ENCODE data around the gene SULT1A2.
"Not testable (repeated sequence)": the region's sequence is repeated elsewhere in the genome, so short reads cannot be mapped to it uniquely, and the experiment has no call there.

Gene SULT1A2

DNA sequence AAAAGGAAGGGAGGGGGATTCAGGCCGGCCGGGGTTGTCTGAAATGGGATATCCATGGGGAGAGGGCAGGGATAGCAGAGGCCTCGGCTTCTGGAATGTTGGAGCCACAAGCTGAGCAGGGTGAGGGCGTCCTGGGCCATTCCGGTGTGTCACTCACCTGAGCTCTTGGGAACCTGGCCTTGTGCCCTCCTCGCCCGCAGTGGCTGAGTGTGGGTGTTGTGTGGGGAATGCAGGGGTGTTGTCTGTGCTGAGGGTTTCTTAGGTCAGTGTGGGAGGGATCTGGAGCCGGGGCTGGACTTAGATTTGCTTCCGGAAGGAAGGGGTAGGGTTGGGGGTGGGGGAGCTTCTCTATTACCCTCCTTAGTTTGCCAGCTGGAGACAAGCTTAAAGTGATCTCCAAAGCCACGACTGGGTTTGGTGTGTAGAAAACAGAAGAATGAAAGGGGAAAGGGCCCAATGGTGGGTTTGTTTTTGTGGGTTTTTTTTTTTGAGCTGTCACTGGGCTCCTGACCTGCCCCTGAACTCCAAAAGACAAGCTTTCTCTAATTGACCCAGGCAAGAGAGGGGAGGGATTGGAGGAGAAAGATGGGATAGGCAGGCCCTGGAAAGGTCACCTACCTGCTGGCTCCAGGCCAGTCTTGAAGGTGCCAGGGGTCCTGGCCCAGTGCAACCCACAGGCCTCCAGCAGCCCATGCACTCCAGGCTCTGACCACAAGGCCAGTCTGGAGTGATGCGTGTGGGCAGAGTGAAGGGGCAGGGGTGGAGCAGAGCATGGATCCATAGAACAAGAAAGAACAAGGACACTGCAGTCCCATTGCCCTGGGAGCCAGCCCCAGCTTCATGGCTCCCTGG lies at the start of gene SULT1A2:
Gene SULT1A2, minus strand, starts transcription at position 211 of the 852 bp plus-strand sequence. CDS start 1,120 bp downstream, outside the sequence.
- DNase-seq (ENCODE audit: low read depth in 2 of 2): no peak

DNA sequence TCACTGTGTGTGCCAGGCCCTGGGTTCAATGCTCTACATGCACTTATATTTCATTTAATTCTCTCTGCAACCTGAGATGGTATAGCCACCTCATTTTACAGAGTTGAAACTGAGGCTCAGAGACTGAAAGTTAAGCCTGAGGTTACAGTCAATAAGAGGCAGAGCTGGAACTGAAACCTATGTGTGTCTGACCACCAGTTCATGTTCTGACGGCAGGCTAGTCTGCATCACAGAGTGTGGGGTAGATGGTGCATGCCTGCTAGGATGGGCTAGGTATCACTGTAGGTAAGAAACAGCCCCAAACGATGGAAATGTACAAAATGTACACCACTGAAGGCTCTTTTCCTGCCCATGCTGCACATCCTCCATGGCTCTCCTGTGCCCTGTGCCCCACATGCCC lies 43.1 kb upstream of the SULT1A2 start:
- not testable (repeated sequence) for DNase-seq (ENCODE audit: low read depth in 2 of 2)

DNA sequence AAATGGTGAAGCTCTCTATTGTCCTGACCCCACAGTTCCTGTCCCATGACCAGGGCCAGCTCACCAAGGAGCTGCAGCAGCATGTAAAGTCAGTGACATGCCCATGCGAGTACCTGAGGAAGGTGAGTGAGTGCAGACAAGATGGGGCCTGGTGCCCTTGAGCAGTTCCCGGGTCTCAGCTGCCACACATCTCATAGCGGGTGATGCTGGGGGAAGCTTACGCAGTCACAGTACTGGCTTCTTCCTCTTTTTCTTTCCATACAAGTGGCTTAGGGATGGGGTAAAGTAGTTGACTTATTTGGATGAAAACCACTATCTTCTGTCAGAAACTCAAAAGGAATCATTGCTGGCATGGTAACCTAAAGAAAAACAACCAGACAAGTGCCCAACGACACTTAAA lies 41.5 kb upstream of the SULT1A2 start:
- not testable (repeated sequence) for DNase-seq (ENCODE audit: low read depth in 2 of 2)

DNA sequence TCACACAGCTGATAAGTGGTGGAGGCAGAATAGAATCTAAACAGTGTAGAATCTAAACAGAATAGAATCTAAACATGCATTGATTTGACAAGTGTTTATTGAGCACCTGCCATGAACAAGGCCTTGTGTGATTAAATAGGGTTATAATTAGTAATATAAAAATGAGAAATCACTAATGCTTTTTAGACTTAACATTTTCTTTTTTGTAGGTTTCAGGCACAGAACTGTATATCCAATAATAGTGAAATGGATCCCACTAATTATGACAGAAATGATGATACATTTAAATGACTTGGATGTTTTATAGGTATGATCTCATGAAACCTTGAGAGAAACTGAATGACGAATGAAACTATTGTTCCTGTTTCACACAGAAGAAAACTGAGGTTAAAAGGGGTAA lies 40.9 kb upstream of the SULT1A2 start, which contains the start of gene NPIPB8:
Gene NPIPB8, plus strand, starts transcription at position 301 of the 400 bp plus-strand sequence. CDS start 296 bp downstream, outside the sequence.
- not testable (repeated sequence) for DNase-seq (ENCODE audit: low read depth in 2 of 2)

DNA sequence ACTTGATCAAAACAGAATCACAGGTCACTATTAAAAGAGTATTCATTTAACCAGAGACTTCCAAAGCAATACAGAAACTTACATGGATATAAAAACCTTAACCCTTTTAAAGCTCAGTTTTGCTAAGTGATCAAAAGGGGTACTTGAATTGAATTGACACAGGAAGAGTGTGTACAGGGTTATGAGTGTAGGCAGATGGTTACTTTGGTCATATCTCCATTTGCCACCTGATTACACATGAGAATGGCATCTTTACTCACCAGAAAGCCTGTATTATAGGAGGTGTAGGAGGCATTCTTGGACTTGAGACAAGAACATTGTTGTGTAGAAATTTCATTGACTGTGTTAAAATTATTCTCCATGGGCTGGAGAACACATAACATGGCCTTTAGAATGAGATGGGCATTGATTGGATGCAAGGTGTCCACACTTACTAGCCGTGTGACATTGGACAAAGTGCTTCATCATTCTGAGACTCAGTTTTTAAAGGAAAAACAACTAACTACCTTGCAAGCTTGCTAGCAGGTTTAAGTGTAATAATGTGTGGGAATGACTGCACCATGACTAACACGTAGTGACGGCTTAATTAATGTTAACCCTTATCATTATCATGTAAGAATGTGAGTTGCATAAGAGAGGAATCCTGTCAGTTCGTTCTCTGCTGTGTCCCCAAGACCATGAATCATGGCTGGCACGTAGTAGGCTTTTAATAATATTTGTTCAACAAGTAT lies 39.4 kb upstream of the SULT1A2 start:
- DNase-seq (ENCODE audit: low read depth in 2 of 2): not testable (repeated sequence)

DNA sequence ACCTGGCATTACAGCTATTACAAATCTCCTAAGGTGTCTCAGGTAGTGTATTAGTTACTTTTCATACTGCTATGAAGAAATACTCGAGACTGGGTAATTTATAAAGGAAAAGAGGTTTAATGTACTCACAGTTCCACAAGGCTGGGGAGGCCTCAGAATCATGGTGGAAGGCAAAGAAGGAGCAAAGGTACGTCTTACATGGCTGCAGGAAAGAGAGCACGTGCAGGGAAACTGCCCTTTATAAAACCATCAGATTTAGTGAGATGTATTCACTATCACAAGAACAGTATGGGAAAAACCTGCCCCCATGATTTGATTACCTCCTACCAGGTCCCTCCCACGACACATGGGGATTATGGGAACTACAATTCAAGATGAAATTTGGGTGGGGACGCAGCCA lies 34.1 kb upstream of the SULT1A2 start:
- DNase-seq (ENCODE audit: low read depth in 2 of 2): not testable (repeated sequence)

DNA sequence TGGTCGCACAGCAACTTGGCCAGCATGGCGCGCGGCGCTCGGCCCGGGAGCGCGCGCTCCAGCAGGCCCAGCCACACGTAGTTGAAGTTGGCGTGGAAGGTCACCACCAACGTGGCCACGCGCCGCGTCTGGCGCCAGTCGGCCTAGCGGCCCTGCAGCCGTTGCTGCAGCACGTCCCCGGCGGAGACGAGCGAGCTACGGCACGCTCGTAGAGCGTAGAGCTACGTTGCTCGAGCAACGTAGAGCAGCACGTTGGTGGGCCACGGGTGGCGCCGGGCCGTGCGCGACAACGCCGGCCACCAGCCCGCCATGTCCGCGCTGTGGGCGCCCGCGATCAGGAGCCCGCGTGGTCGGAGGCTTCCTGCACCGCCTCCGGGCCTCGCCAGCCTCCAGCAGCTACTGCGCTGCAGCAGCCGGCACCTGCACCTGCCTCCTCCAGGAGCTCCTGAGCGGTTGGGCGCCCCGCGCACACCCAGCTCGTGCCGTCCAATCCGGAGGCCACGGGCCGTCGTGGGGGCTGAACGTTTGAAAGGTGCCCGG lies 26.4 kb upstream of the SULT1A2 start:
- DNase-seq (ENCODE audit: low read depth in 2 of 2): peak; percentile 52 to 57

DNA sequence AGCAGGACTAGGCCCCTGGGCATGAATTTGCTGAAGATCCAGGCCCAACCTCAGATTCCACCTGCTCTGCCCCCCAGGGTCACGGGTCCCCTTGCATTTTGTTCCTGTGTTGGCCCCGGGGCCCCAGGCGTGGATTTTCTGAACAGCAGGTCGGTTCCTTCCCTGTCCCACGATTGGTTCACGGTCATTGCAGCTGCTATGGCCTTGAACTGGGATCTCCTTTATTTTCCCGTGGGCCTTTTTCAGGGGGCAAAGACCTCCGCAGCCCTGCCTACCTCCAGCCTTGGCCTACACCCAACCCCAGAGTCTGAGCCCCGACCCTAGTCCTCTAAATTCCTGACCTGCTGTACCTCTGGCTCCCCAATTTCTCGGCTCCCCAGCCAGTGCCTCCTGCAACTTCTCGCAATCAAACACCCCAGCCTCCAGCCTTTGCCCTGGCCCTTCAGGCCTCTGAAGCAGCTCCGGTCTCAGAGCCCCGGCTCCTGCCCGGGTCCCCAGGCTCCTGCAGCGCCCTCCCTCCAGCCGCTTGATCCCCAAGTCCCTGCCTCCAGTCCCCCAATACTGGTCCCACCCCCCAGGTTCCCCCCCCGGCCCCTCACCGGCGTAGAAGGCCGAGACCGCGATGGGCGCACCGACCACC lies 25.8 kb upstream of the SULT1A2 start:
- DNase-seq (ENCODE audit: low read depth in 2 of 2): peak in 1 of 2 donors; percentile 3

DNA sequence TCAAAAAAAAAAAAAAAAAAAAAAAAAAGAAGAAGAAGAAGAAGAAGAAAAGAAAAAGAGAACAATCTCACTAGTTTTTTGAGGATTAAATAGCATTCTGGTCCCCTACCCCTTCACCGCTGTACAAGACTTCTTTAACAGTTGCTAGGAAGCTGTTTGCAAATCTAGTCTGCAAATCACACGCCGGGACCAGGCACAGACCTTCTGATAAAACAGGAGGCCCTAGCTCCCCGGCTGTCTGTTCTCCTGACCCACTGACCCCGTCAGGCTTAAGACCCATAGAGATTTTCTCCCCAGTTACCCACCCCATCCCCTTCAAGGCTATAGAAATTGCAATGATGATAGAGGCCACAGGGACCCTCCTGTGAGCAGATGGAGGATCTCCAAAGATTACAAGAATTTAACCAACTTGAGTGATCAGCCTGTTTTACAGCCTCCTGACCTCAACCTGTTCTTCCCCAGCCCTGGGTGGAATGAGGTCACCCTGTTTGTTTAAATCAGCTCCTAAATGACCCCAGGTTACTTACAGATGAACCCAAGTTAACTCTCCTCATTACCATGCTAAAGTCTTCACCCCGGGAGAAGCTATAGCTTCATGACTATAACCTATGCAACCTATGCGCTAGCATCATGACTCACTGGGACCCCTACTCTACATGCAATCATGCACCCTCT lies 24.8 kb upstream of the SULT1A2 start:
- DNase-seq (ENCODE audit: low read depth in 2 of 2): no peak

DNA sequence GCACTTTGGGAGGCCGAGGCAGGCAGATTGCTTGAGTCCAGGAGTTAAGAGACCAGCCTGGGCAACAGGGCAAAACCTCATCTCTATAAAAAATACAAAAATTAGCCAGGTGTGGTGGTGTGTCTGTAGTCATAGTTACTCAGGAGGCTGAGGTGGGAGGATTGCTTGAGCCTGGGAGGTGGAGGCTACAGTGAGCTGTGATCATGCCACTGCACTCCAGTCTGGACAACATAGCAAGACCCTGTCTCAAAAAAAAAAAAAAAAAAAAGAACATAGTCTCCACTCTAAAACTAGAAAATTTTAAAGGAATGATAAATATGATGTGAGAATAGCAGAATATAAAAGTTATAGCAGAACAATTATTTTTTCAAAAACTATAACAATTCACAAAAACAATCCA lies 23.5 kb upstream of the SULT1A2 start:
- not testable (repeated sequence) for DNase-seq (ENCODE audit: low read depth in 2 of 2)

DNA sequence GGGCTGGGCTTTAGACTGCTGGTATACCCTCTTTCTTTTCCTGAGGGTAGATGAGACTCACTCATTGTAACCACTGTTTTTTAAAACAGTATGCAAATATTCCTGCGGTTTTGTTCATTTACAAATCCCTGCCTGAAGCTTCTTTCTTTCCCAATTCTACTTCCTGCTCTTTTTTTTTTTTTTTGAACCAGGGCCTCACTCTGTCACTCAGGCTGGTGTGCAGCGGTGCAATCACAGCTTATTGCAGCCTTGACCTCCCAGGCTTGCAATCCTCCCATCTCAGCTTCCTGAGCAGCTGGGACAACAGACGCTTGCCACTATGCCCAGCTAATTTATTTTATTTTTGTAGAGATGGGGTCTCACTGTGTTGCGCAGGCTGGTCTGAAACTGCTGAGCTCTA lies 21.0 kb upstream of the SULT1A2 start:
- no peak for DNase-seq (ENCODE audit: low read depth in 2 of 2)

DNA sequence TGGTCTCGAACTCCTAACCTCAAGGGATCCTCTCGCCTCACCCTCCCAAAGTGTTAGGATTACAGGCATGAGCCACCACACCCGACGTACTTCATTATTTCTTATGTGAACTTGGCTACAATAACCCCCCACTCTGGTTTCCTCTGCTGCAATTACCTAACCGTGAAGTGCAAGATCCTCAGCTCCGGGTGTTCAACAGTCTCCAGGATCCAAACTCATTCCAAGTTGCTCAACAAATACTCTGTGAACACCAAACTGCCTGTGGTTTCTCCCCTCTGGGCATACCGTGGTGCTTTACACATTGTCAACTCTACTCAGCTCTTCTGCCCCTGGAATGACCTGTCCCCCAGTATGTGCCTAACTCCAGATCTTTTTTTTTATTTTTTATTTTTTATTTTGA lies 19.8 kb upstream of the SULT1A2 start:
- no peak for DNase-seq (ENCODE audit: low read depth in 2 of 2)

DNA sequence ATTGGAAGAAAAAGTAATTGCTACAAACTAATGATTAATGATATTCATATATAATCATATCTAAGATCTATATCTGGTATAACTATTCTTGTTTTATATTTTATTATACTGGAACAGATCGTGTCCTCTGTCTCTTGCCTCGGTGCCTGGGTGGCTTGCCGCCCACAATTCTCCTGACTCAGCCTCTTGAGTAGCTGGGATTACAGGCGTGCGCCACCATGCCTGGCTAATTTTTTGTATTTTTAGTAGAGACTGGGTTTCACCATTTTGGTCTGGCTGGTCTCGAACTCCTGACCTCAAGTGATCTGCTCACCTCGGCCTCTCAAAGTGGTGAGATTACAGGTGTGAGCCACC lies 19.4 kb upstream of the SULT1A2 start:
- DNase-seq (ENCODE audit: low read depth in 2 of 2): not testable (repeated sequence)

DNA sequence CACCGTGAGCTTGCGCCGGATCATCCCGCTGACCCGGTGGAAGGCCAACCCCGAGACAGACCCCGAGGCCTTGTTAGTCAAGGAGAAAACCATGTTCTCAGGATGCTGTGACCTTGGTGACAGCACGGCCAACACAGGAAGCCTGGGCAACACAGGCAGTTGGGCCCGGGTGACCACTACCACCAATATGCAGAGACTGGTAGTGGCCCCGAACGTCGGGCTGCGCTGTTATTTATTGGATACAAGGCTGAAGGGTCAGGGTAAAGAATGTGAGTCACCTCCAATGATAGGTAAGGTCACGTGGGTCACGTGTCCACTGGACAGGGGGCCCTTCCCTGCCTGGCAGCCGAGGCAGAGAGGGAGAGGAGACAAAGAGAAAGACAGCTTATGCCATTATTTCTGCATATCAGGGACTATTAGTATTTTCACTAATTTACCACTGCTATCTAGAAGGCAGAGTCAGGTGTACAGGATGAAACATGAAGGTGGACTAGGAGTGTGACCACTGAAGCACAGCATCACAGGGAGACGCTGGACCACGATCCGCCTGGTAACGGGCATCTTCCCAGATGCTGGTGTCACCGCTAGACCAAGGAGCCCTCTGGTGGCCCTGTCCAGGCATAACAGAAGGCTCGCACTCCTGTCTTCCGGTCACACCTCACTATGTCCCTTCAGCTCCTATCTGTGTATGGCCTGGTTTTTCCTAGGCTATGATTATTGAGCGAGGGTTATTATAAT lies 18.8 kb upstream of the SULT1A2 start:
- DNase-seq (ENCODE audit: low read depth in 2 of 2): peak in 1 of 2 donors; percentile 13

DNA sequence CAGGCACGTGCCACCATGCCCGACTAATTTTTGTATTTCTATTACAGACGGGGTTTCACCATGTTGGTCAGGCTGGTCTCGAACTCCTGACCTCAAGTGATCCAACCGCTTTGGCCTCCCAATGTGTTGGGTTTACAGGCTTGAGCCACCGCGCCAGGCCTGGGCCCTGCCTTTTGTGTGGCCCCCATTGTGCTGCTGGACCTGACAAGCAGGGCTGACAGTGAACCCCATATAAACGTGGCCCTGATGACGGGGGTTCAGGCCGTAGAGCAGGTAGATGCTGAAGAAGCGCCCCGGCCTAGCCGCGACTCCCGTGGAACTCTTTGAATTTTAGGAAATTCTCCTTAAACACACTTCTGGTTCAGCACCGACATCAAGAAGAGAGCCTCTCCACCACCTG lies 17.7 kb upstream of the SULT1A2 start:
- not testable (repeated sequence) for DNase-seq (ENCODE audit: low read depth in 2 of 2)

DNA sequence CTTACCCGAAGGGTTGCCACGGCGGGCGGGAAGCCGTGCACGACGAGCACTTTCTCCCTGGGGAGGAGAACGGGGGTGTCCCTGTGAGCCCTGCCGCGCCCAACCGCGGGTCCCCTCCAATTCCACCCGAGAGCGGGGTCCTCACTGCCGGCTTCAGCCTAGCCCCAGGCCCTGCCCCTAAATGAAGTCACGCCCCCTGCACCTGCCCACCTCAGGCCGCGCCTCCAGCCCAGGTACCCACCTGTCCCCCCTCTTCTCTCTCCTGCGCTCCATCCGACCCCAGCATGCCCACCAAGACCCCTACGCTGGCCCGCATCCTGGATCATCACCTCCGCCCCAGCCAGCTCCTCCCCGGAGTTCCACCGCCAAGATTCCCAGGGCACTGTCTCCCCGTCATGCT lies 17.1 kb upstream of the SULT1A2 start:
- not testable (repeated sequence) for DNase-seq (ENCODE audit: low read depth in 2 of 2)

DNA sequence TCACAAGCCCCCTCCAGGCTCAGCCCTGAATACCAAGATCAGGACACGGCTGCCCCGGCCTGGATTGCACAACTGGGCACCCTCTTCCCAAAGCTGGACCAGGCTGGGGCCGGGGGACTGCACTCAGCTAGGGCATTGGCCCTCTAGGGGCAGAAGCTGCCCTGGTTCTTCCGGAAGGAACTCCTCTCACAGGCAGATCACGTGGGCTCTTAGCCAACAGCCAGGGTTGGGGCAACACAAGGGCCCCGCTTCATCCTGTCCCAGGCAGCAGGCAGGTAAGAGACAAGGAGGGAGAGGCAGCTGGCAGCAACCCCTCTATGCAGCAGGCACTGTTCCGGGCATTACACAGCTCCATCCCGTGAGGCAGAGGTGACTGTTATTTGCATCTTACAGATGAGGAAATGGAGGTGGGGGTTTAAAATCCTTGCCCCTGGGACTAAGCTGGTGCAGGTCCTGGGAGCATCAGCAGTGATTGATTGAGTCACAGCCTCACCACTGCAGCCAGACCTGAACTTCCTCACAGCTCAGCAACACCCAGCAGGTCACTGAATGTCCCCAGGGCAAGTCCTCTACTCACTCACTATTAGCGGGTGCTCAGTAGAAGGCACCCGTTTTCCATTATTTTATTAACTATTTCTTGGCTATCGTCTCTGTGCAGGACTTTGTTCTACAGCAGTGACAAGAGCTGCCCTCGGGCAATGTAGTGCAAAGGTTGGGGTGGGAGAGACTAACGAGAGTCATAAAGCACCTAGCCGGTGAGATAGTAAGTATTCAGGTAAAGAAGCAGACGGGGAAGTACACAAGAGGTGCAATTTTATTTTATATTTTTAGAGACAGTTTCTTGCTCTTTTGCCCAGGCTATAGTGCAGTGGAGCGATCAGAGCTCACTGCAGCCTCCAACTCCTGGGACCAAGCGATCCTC lies 15.8 kb upstream of the SULT1A2 start:
- DNase-seq (ENCODE audit: low read depth in 2 of 2): not testable (repeated sequence)

DNA sequence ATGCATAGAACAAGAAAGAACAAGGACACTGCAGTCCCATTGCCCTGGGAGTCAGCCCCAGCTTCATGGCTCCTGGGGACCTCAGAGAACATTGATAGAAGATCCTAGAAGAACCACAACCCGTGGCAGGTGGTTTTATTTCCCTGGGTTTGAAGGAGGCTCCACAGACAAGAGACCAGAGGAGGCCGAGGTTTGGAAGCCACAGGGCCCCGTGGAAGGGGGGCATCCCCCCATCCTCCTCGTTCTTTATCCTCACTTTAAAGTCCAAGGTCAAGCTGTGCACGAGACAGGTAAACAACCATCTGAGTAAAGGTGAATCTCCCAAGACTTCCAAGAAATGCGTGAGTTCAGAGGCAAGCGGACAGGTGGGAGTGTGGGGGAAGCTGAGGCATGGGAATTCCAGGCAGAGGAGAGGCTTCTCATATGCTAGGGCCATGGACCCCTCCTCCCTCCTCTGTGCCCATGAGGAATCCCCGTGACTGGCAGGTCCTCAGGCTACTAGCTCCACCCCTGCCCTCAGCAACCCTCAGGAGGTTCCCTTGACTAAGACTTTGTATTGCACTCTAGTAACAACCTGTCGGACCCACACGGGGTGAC lies 13.8 kb upstream of the SULT1A2 start:
- no peak for DNase-seq (ENCODE audit: low read depth in 2 of 2)

Measured in stimulated activated CD8-positive, alpha-beta memory T cell treated with anti-CD3 and anti-CD28 coated beads, Interleukin-2, amount 100 ng/mL, for 48 hours (primary cell).